Loucy (cell line): ENCODE results near the gene DGCR6L.
A peak's percentile ranks its signal among the peaks of the same experiment; 100 is the strongest.
"Not testable (repeated sequence)": the region's sequence is repeated elsewhere in the genome, so short reads cannot be mapped to it uniquely, and the experiment has no call there.

Experiments
- H2AFZ ChIP-seq: fragments of 200-600 bp; sonication (generic); 2 replicates; pipeline ENCODE4 v1.6.0; 2016; ENCODE audit warnings: antibody characterized with exemption, mild to moderate bottlenecking, low read length, moderate library complexity
- H3F3A ChIP-seq: fragments of 200-600 bp; 2 replicates; pipeline ENCODE4 v1.6.0; 2016; ENCODE audit warnings: antibody characterized with exemption, low read depth, mild to moderate bottlenecking
- H3K27me3 ChIP-seq: fragments of 200-600 bp; sonication (generic); 2 replicates; pipeline ENCODE4 v1.6.1; 2014; ENCODE audit warnings: low read length, mild to moderate bottlenecking; ENCODE audit not compliant: insufficient read depth, poor library complexity, severe bottlenecking
- H3K36me3 ChIP-seq: fragments of 200-600 bp; sonication (generic); 2 replicates; pipeline ENCODE4 v1.6.1; 2016; ENCODE audit warnings: low read length; ENCODE audit not compliant: insufficient read depth
- H3K4me1 ChIP-seq: fragments of 200-600 bp; sonication (generic); 2 replicates; pipeline ENCODE4 v1.5.1; 2014; ENCODE audit warnings: low read length, mild to moderate bottlenecking; ENCODE audit not compliant: insufficient read depth, poor library complexity, severe bottlenecking
- H3K4me2 ChIP-seq: fragments of 200-600 bp; sonication (generic); 2 replicates; pipeline ENCODE4 v1.6.0; 2014; ENCODE audit warnings: antibody characterized with exemption, low read length, low read depth, mild to moderate bottlenecking; ENCODE audit not compliant: poor library complexity, severe bottlenecking
- H3K4me3 ChIP-seq: fragments of 200-600 bp; sonication (generic); 2 replicates; pipeline ENCODE4 v1.5.1; 2014; ENCODE audit warnings: low read length, mild to moderate bottlenecking, mixed read lengths; ENCODE audit not compliant: poor library complexity, severe bottlenecking
- H3K79me2 ChIP-seq: fragments of 200-600 bp; sonication (generic); 2 replicates; pipeline ENCODE4 v1.6.1; 2014; ENCODE audit warnings: low read length; ENCODE audit not compliant: insufficient read depth
- H3K9ac ChIP-seq: fragments of 200-600 bp; sonication (generic); 2 replicates; pipeline ENCODE4 v1.6.0; 2014; ENCODE audit warnings: mild to moderate bottlenecking, low read depth, low read length, moderate library complexity; ENCODE audit not compliant: poor library complexity, severe bottlenecking
- H3K9me2 ChIP-seq: fragments of 200-600 bp; sonication (generic); replicated peaks from 2 replicates; pipeline ENCODE4 v1.6.1; 2016; ENCODE audit warnings: low read depth, low read length, mixed read lengths
- H3K9me3 ChIP-seq: fragments of 200-600 bp; sonication (generic); 2 replicates; pipeline ENCODE4 v1.6.1; 2014; ENCODE audit warnings: mild to moderate bottlenecking, antibody characterized with exemption, low read length, low read depth; ENCODE audit not compliant: insufficient read depth
- H4K20me1 ChIP-seq: fragments of 200-600 bp; sonication (generic); 2 replicates; pipeline ENCODE4 v1.6.0; 2014; ENCODE audit warnings: antibody characterized with exemption, low read length, mild to moderate bottlenecking; ENCODE audit not compliant: insufficient read depth, poor library complexity, severe bottlenecking
- CTCF ChIP-seq: fragments of 200-600 bp; sonication (generic); conservative IDR thresholded peaks from 2 replicates; pipeline ENCODE4 v1.5.1; 2014; ENCODE audit warnings: mild to moderate bottlenecking, antibody characterized with exemption, low read length
- EZH2phosphoT487 ChIP-seq: fragments of 200-600 bp; IDR thresholded peaks from 2 replicates; pipeline ENCODE4 v1.6.1; 2018; ENCODE audit warnings: antibody characterized with exemption, mild to moderate bottlenecking, moderate library complexity, borderline replicate concordance

DGCR6L gene

GRCh38 chr22:20269201-20269600 lies 50.7 kb downstream of the DGCR6L start:
- Histone ChIP-seq H3K4me1 (peaks cover 11% of the 10 kb centered on the region), H3K79me2 (peaks cover 32% of the 10 kb centered on the region; the same call in 1 of the 2 replicates), H4K20me1 (peaks cover 19% of the 10 kb centered on the region)
- not testable (repeated sequence) for H3K4me2 ChIP-seq, H3F3A ChIP-seq, H3K4me3 ChIP-seq, H3K9me3 ChIP-seq, H3K9me2 ChIP-seq, H2AFZ ChIP-seq, H3K27me3 ChIP-seq, H3K9ac ChIP-seq, H3K36me3 ChIP-seq

- H3K9ac ChIP-seq: peak within 1 kb of the TSS; percentile 77
- peak within 1 kb of the TSS; percentile 85 for H3K4me2 ChIP-seq
- TF ChIP-seq CTCF (peak; percentile 55), EZH2phosphoT487 (no peak)
- peaks cover 20% of the 10 kb centered on the region for H4K20me1 ChIP-seq
- H3K9me3 ChIP-seq: no peaks in the 10 kb centered on the region
- H2AFZ ChIP-seq: no peak within 1 kb of the TSS; the same call in 1 of the 2 replicates
- H3K27me3 ChIP-seq: no peaks in the 10 kb centered on the region
- no peaks in the 10 kb centered on the region for H3K9me2 ChIP-seq
- H3K36me3 ChIP-seq: no peaks in the 10 kb centered on the region
- H3F3A ChIP-seq: no peaks in the 10 kb centered on the region
- peak within 1 kb of the TSS; percentile 84 for H3K4me3 ChIP-seq
- H3K79me2 ChIP-seq: peaks cover 39% of the 10 kb centered on the region; the same call in 1 of the 2 replicates
- H3K4me1 ChIP-seq: peaks cover 11% of the 10 kb centered on the region
These were observed 51.4 kb downstream of the DGCR6L start, which contains the start of gene RTN4R for GRCh38 chr22:20268279-20269012. TSS of gene RTN4R (minus strand) at chr22:20268318. CDS start at chr22:20268092, 226 bp downstream.

- Histone ChIP-seq H3F3A (no peaks in the 10 kb centered on the region), H3K9ac (peak overlapping the region; percentile 73)
These were observed 52.2 kb downstream of the DGCR6L start for GRCh38 chr22:20267441-20268278.

GRCh38 chr22:20266667-20267440 lies 53.0 kb downstream of the DGCR6L start:
- not testable (repeated sequence) for H3F3A ChIP-seq, H3K9me2 ChIP-seq, H3K27me3 ChIP-seq, H2AFZ ChIP-seq, H3K9me3 ChIP-seq, H3K36me3 ChIP-seq
- H3K4me3 ChIP-seq: peak overlapping the region; percentile 84
- H4K20me1 ChIP-seq: peaks cover 20% of the 10 kb centered on the region
- H3K4me1 ChIP-seq: peaks cover 11% of the 10 kb centered on the region
- peak overlapping the region; percentile 85 for H3K4me2 ChIP-seq
- H3K9ac ChIP-seq: peak overlapping the region; percentile 73
- H3K79me2 ChIP-seq: peaks cover 45% of the 10 kb centered on the region; the same call in 1 of the 2 replicates

More at GRCh38 chr22:20267441-20268278, 52.2 kb downstream of the DGCR6L start:
- Histone ChIP-seq H3K36me3 (no peaks in the 10 kb centered on the region), H3K4me1 (peaks cover 11% of the 10 kb centered on the region), H3K27me3 (no peaks in the 10 kb centered on the region), H3K79me2 (peaks cover 40% of the 10 kb centered on the region; the same call in 1 of the 2 replicates), H4K20me1 (peaks cover 20% of the 10 kb centered on the region), H3K9me2 (no peaks in the 10 kb centered on the region), H3K4me2 (peak overlapping the region; percentile 85), H3K9me3 (no peaks in the 10 kb centered on the region), H3K4me3 (peak overlapping the region; percentile 84), H2AFZ (no peak overlapping the region)
- TF ChIP-seq CTCF: no peak
- no peak for TF ChIP-seq EZH2phosphoT487

- peaks cover 11% of the 10 kb centered on the region for H3K4me1 ChIP-seq
- not testable (repeated sequence) for H3K36me3 ChIP-seq, H3K27me3 ChIP-seq, H3K9ac ChIP-seq, H3K9me2 ChIP-seq, H3K9me3 ChIP-seq, H2AFZ ChIP-seq, H3F3A ChIP-seq
- peaks cover 20% of the 10 kb centered on the region for H4K20me1 ChIP-seq
- peak overlapping the region; percentile 85 for H3K4me2 ChIP-seq
- H3K4me3 ChIP-seq: peak overlapping the region; percentile 84
- peaks cover 53% of the 10 kb centered on the region; the same call in 1 of the 2 replicates for H3K79me2 ChIP-seq
These were observed 53.8 kb downstream of the DGCR6L start for GRCh38 chr22:20265772-20266666.
